HepG2 (cell line): Measurements from ENCODE around the gene SGMS1. TPM values are rescaled to one million over a fixed set of nuclear protein-coding genes. Genes with fewer than 3 reads are reported as not detected.
"Not testable (repeated sequence)": the region's sequence is repeated elsewhere in the genome, so short reads cannot be mapped to it uniquely, and the experiment has no call there.

ENCODE experiments used
- ATAC-seq: fragments of 200-7000 bp; cut with Tn5 transposase; 3 replicates; pipeline ENCODE4 v1.9.1; 2020; ENCODE audit warnings: mild to moderate bottlenecking, moderate library complexity
- BruUV-seq: library from RNA; stranded (reverse); fragments of 400-500 nt; replicated peaks from 2 replicates; lab custom pipeline; 2021; lab: Mats Ljungman, UMichigan
- CTCF ChIA-PET: fragments of 300-600 bp; formaldehyde crosslinking; extraction: SDS; loops from one replicate; lab custom pipeline; 2021; ENCODE audit warnings: low total read pairs, inconsistent platforms, low intra/inter-chr PET ratio; lab: Yijun Ruan, JAX
- POLR2A ChIA-PET: fragments of 350-600 bp; sonication (Branson Sonifier 250); formaldehyde crosslinking; loops from one replicate; lab custom pipeline; 2020; ENCODE audit warnings: antibody characterized with exemption, inconsistent platforms; lab: Yijun Ruan, JAX
- DNase-seq: peaks from one replicate; pipeline ENCODE4 v3.0.0-alpha.2; 2015; ENCODE audit warnings: low spot score
- FAIRE-seq: peaks from 3 replicates; lab custom pipeline; 2011; peaks lifted over from hg19 to GRCh38; lab: Jason Lieb, UNC
- H2AFZ ChIP-seq: one replicate; pipeline ENCODE4 v1.6.1; 2011; ENCODE audit warnings: low read length, inconsistent platforms
- H3K27ac ChIP-seq: fragments of 300-600 bp; 3 replicates; pipeline ENCODE4 v1.8.0; 2011; ENCODE audit warnings: mixed run types, mild to moderate bottlenecking, mixed read lengths, low read length, inconsistent platforms; ENCODE audit not compliant: insufficient read depth; ENCODE audit errors: extremely low read length
- H3K27me3 ChIP-seq, 2 experiments: fragments of 200-600 bp in 1 of 2; 2 replicates in 1 of 2; 3 replicates in 1 of 2; pipeline versions ENCODE4 v1.6.0 to v1.8.0; 2011; ENCODE audit warnings: low read length in 2 of 2, mild to moderate bottlenecking in 2 of 2, moderate library complexity in 2 of 2, inconsistent platforms in 1 of 2; ENCODE audit not compliant: insufficient read depth in 2 of 2, control insufficient read depth in 1 of 2
- H3K36me3 ChIP-seq, 2 experiments: fragments of 200-600 bp in 1 of 2; replicated peaks in 1 of 2; 2 replicates in 1 of 2; 3 replicates in 1 of 2; pipeline versions ENCODE4 v1.5.1 to v1.8.0; 2011; ENCODE audit warnings: low read length in 2 of 2, inconsistent platforms in 1 of 2; ENCODE audit not compliant: insufficient read depth in 2 of 2, control insufficient read depth in 1 of 2
- H3K4me1 ChIP-seq: 2 replicates; pipeline ENCODE4 v1.5.1; 2012; ENCODE audit warnings: low read length, inconsistent platforms; ENCODE audit not compliant: insufficient read depth
- H3K4me2 ChIP-seq: 2 replicates; pipeline ENCODE4 v1.6.0; 2011; ENCODE audit warnings: low read depth, low read length, inconsistent platforms
- H3K4me3 ChIP-seq, 3 experiments: fragments of 200-600 bp in 1 of 3; sonication (generic), shearing (Covaris generic) in 1 of 3; replicated peaks in 1 of 3; 2 replicates each; pipeline ENCODE4 v1.5.1; 2011 to 2016; ENCODE audit warnings: low read length in 3 of 3, inconsistent platforms in 2 of 3, low read depth in 2 of 3, mild to moderate bottlenecking in 2 of 3, control low read depth in 1 of 3, mixed read lengths in 1 of 3; ENCODE audit not compliant: insufficient read depth in 1 of 3
- H3K79me2 ChIP-seq: one replicate; pipeline ENCODE4 v1.6.1; 2011; ENCODE audit warnings: low read length, inconsistent platforms; ENCODE audit not compliant: insufficient read depth
- H3K9ac ChIP-seq: 2 replicates; pipeline ENCODE4 v1.6.0; 2011; ENCODE audit warnings: mild to moderate bottlenecking, low read depth, low read length, inconsistent platforms; ENCODE audit not compliant: insufficient read depth
- H3K9me3 ChIP-seq: 2 replicates; pipeline ENCODE4 v1.5.1; 2012; ENCODE audit warnings: mild to moderate bottlenecking, low read length
- H4K20me1 ChIP-seq: 2 replicates; pipeline ENCODE4 v1.6.0; 2011; ENCODE audit warnings: inconsistent platforms, mild to moderate bottlenecking, low read length, moderate library complexity; ENCODE audit not compliant: insufficient read depth
- ARID5B ChIP-seq: IDR thresholded peaks from 2 replicates; pipeline ENCODE4 v1.4.0; 2020; ENCODE audit warnings: mild to moderate bottlenecking, missing genetic modification reagents
- FOXA1 ChIP-seq, 2 experiments: fragments of 450-650 bp in 1 of 2; sonication (generic) in 1 of 2; formaldehyde crosslinking in 1 of 2; IDR thresholded peaks; 2 replicates each; pipeline versions ENCODE4 v1.4.0 to v1.6.1; 2016 to 2020; ENCODE audit warnings: missing genetic modification reagents in 1 of 2
- FOXA3 ChIP-seq: IDR thresholded peaks from 2 replicates; pipeline ENCODE4 v1.6.1; 2016; ENCODE audit warnings: missing genetic modification reagents, missing compliant biosample characterization
- HDAC1 ChIP-seq: sonication (generic); formaldehyde crosslinking; IDR thresholded peaks from 2 replicates; pipeline ENCODE4 v1.5.1; 2020; ENCODE audit warnings: mild to moderate bottlenecking, missing genetic modification reagents
- HDAC2 ChIP-seq: sonication (generic); formaldehyde crosslinking; IDR thresholded peaks from 2 replicates; pipeline ENCODE4 v1.4.0; 2020; ENCODE audit warnings: missing genetic modification reagents
- SALL1 ChIP-seq: sonication (generic); formaldehyde crosslinking; IDR thresholded peaks from 2 replicates; pipeline ENCODE4 v1.8.0; 2022; ENCODE audit warnings: mild to moderate bottlenecking, missing genetic modification reagents
- SOX6 ChIP-seq, 2 experiments: fragments of 450-650 bp in 1 of 2; sonication (generic) in 1 of 2; formaldehyde crosslinking in 1 of 2; IDR thresholded peaks; 2 replicates each; pipeline versions ENCODE4 v1.4.0 to v1.6.1; 2017 to 2020; ENCODE audit warnings: antibody characterized with exemption in 1 of 2, mild to moderate bottlenecking in 1 of 2, missing genetic modification reagents in 1 of 2
- TBX2 ChIP-seq: sonication (generic); formaldehyde crosslinking; IDR thresholded peaks from 2 replicates; pipeline ENCODE4 v1.5.0; 2020; ENCODE audit warnings: missing genetic modification reagents, mild to moderate bottlenecking, borderline replicate concordance
- ZBTB7B ChIP-seq: sonication (generic); formaldehyde crosslinking; IDR thresholded peaks from 2 replicates; pipeline ENCODE4 v1.4.0; 2020; ENCODE audit warnings: missing genetic modification reagents
- ZMYM4 ChIP-seq: sonication (generic); formaldehyde crosslinking; IDR thresholded peaks from 2 replicates; pipeline ENCODE4 v1.8.1; 2023; ENCODE audit warnings: mild to moderate bottlenecking, missing genetic modification reagents
- ZNF281 ChIP-seq: sonication (generic); formaldehyde crosslinking; IDR thresholded peaks from 2 replicates; pipeline ENCODE4 v1.4.0; 2020; ENCODE audit warnings: missing genetic modification reagents, borderline replicate concordance
- ZNF687 ChIP-seq: sonication (generic); formaldehyde crosslinking; IDR thresholded peaks from 2 replicates; pipeline ENCODE4 v1.5.1; 2020; ENCODE audit warnings: mild to moderate bottlenecking, missing genetic modification reagents, moderate library complexity
- WGBS: methylation state at CpG from one replicate; pipeline ENCODE4 v1.1.6; 2017; ENCODE audit warnings: low lambda C conversion rate; 5-methylcytosine and 5-hydroxymethylcytosine counted together
- in situ Hi-C: cut with HindIII; loops from 2 replicates; pipeline ENCODE4 v1.10.0; 2017; ENCODE audit warnings: low pct_unique_long_range_greater_than_20kb; ENCODE audit not compliant: extremely low pct_ligation_motif_present
- intact Hi-C: fragments of 100-400 bp; cut with micrococcal nuclease; formaldehyde crosslinking; loops from one replicate; pipeline ENCODE4 v1.10.0; 2022; ENCODE audit not compliant: unreplicated experiment
- polyA plus RNA-seq, 8 experiments: library from polyadenylated mRNA; depleted of rRNA in 3 of 8; stranded (reverse) in 7 of 8; unstranded in 1 of 8; fragments of >200 nt; fragmentation: Illumina TruSeq in 4 of 8; extraction: Trizol in 4 of 8; gene quantifications; 2 replicates each; pipeline versions ENCODE4 v1.2.1 to v1.2.3, GENCODE V29; 2011 to 2016; ENCODE audit warnings: low read depth in 4 of 8, missing spikeins in 1 of 8, mixed read lengths in 1 of 8; ENCODE audit not compliant: insufficient read depth in 1 of 8
- total RNA-seq, 5 experiments: library from RNA; depleted of rRNA; stranded (reverse); fragments of >200 nt; fragmentation: Illumina TruSeq; extraction: Trizol; gene quantifications; 2 replicates each; pipeline ENCODE4 v1.2.3, GENCODE V29; 2016; ENCODE audit warnings: low read depth in 1 of 5

Gene SGMS1
- total and polyA plus RNA-seq, 2 of the 13 experiments (the other 11 are each of a cell fraction or from before 2014, with no cell fraction given): 6.5 to 15.1 TPM

DNA sequence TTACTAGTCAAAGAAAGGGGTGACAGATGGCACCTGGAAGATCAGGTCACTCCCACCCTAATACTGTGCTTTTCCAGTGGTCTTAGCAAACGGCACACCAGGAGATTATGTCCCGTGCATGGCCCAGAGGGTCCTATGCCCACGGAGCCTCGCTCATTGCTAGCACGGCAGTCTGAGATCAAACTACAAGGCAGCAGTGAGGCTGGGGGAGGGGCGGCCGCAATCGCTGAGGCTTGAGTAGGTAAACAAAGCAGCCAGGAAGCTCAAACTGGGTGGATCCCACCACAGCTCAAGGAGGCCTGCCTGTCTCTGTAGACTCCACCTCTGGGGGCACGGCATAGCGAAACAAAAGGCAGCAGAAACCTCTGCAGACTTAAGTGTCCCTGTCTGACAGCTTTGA, 361.1 kb downstream of the SGMS1 start:
- 0% methylated on average over 10 of the region's 10 CpGs for WGBS
- POLR2A ChIA-PET; H2AFZ ChIP-seq; FAIRE-seq; BruUV-seq; intact Hi-C loops; H3K27ac ChIP-seq; ATAC-seq; H3K27me3 ChIP-seq; H4K20me1 ChIP-seq; in situ Hi-C loops; H3K36me3 ChIP-seq; H3K9me3 ChIP-seq; CTCF ChIA-PET; H3K79me2 ChIP-seq; H3K9ac ChIP-seq; DNase-seq; TF ChIP-seq FOXA1, SOX6 (IDR thresholded peaks at IDR 0.05): not testable (repeated sequence)
- Histone ChIP-seq H3K4me1 (peaks cover 30% of the 10 kb centered on the region), H3K4me3 (peak overlapping the region in 2 of 3 experiments; percentile 40 to 52; a peak in 4 of 6 replicates), H3K4me2 (peak overlapping the region; percentile 68)
- TF ChIP-seq ZNF281 (CRISPR knock-in tag) (peak; percentile 88), ZBTB7B (CRISPR knock-in tag) (0 out of 2 replicates have a peak, but pooled peaks have one; percentile 32), FOXA1 (CRISPR knock-in tag; IDR thresholded peaks at IDR 0.05) (peak; percentile 57), HDAC1 (CRISPR knock-in tag) (0 out of 2 replicates have a peak, but pooled peaks have one; percentile 16), HDAC2 (CRISPR knock-in tag) (0 out of 2 replicates have a peak, but pooled peaks have one; percentile 17), ARID5B (CRISPR knock-in tag) (peak; percentile 53; the same call in 1 of the 2 replicates), FOXA3 (CRISPR knock-in tag) (peak; percentile 29; the same call in 1 of the 2 replicates), TBX2 (0 out of 2 replicates have a peak, but pooled peaks have one; percentile 46), ZMYM4 (CRISPR knock-in tag) (peak; percentile 51; the same call in 1 of the 2 replicates), ZNF687 (peak; percentile 50), SOX6 (CRISPR knock-in tag; IDR thresholded peaks at IDR 0.05) (peak; percentile 10; the same call in 1 of the 2 replicates), SALL1 (CRISPR knock-in tag) (0 out of 2 replicates have a peak, but pooled peaks have one; percentile 22)
